ENCODE measurements around the gene ACER1. TPM values are rescaled to one million over a fixed set of nuclear protein-coding genes. Genes with fewer than 3 reads are reported as not detected.
A peak's percentile ranks its signal among the peaks of the same experiment; 100 is the strongest.
"Not testable (repeated sequence)": the region's sequence is repeated elsewhere in the genome, so short reads cannot be mapped to it uniquely, and the experiment has no call there.

The ACER1 gene
- total and polyA plus RNA-seq, 8 donors: 0.15 to 0.30 TPM; not detected in 6

DNA sequence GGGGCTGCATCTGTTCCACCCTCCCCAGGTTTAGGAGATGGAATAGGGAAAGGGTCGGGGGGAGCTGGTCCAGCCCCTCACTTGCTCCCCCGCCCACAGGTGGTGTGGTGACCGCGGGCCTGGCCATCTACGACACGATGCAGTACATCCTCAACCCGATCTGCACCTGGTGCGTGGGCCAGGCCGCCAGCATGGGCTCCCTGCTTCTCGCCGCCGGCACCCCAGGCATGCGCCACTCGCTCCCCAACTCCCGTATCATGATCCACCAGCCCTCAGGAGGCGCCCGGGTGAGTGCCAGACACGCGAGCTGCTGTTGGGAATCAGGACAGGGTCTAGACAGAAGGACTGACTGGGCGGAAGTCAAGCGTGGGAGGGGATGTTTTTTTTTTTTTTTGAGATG lies 30.9 kb upstream of the ACER1 start:
- H3K36me3 ChIP-seq: peaks cover 0 to 61% of the 10 kb centered on the region in 2 donors
- no peak for DNase-seq
- H3K4me3 ChIP-seq: no peak overlapping the region
- peaks cover 10 to 21% of the 10 kb centered on the region in 2 donors for H3K4me1 ChIP-seq
- TF ChIP-seq, protein P1, sequence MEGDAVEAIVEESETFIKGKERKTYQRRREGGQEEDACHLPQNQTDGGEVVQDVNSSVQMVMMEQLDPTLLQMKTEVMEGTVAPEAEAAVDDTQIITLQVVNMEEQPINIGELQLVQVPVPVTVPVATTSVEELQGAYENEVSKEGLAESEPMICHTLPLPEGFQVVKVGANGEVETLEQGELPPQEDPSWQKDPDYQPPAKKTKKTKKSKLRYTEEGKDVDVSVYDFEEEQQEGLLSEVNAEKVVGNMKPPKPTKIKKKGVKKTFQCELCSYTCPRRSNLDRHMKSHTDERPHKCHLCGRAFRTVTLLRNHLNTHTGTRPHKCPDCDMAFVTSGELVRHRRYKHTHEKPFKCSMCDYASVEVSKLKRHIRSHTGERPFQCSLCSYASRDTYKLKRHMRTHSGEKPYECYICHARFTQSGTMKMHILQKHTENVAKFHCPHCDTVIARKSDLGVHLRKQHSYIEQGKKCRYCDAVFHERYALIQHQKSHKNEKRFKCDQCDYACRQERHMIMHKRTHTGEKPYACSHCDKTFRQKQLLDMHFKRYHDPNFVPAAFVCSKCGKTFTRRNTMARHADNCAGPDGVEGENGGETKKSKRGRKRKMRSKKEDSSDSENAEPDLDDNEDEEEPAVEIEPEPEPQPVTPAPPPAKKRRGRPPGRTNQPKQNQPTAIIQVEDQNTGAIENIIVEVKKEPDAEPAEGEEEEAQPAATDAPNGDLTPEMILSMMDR (IDR thresholded peaks at IDR 0.05): no peak
- H3K27ac ChIP-seq: no peak overlapping the region
- no peaks in the 10 kb centered on the region for H3K9me3 ChIP-seq
- no peak for ATAC-seq
- intact Hi-C loops (cut with DNase I): no loop called here
- H3K27me3 ChIP-seq: no peaks in the 10 kb centered on the region

DNA sequence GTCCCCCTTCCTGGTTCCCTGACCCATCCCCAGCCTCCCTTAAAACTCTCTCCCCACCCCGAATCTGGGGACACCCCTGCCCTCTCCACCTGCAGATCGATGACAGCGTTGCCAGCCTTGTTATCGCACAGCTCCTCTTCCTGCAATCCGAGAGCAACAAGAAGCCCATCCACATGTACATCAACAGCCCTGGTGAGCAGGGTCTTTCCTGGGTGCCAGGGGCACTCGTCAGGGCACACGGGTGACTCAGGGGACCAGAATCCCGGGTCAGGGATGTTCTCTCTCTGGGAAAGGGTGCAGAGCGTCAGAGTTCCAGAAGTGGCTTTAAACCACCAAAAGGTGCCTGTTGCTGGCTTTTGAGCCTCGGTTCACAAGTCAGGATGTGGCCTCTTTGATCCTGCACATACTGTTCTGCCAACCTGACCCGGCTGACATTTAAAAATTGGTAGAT lies 29.0 kb upstream of the ACER1 start:
- Histone ChIP-seq H3K9me3 (no peaks in the 10 kb centered on the region), H3K4me1 (peaks cover 10 to 21% of the 10 kb centered on the region in 2 donors), H3K4me3 (peak overlapping the region; percentile 88 to 92), H3K27me3 (no peaks in the 10 kb centered on the region), H3K27ac (peak overlapping the region; percentile 80 to 86), H3K36me3 (peaks cover 0 to 41% of the 10 kb centered on the region in 2 donors)
- no peak for ATAC-seq
- intact Hi-C loops (cut with DNase I): no loop called here
- TF ChIP-seq, protein P1 (IDR thresholded peaks at IDR 0.05): no peak
- DNase-seq: no peak

DNA sequence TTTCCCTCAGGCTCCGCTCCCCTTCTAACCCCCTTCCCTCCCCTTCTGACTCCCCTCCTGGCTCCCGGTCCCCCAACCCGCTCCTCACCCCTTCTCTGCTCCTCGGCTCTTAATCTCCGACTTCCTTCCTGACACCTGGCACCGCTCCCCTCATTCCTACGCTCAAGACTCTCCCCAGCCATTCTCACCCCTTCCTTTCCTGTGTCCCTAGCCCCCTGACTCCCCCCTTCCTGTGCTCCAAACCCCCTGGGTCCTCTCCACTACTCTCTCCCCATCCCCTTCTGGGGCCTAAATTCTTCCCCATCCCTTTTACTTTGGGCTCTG lies 28.6 kb upstream of the ACER1 start:
- peak; percentile 28 for ATAC-seq
- Histone ChIP-seq H3K9me3 (no peaks in the 10 kb centered on the region), H3K36me3 (peaks cover 0 to 38% of the 10 kb centered on the region in 2 donors), H3K4me1 (peaks cover 10 to 21% of the 10 kb centered on the region in 2 donors), H3K27me3 (no peaks in the 10 kb centered on the region), H3K4me3 (peak overlapping the region; percentile 88 to 92), H3K27ac (peak overlapping the region; percentile 80 to 86)
- intact Hi-C loops (cut with DNase I): no loop called here
- DNase-seq: peak in 1 of 4 donors; percentile 35
- TF ChIP-seq, protein P1 (IDR thresholded peaks at IDR 0.05): no peak

DNA sequence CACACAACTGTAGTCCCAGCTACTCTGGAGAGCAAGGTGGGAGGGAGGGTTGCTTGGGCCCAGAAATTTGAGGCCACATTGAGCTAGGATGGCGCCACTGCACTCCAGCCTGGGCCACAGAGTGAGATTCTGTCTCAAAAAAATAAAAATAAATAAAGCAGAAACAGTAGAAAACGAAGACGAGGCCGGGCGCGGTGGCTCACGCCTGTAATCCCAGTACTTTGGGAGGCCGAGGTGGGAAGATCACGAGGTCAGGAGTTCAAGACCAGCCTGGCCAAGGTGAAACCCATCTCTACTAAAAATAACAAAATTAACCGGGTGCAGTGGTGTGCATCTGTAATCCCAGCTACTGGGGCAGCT lies 27.4 kb upstream of the ACER1 start:
- DNase-seq; ATAC-seq; H3K9me3 ChIP-seq; H3K27me3 ChIP-seq; intact Hi-C loops (cut with DNase I): not testable (repeated sequence)
- Histone ChIP-seq H3K36me3 (peaks cover 0 to 26% of the 10 kb centered on the region in 2 donors), H3K4me1 (peaks cover 10 to 21% of the 10 kb centered on the region in 2 donors), H3K27ac (peak overlapping the region; percentile 23 to 86), H3K4me3 (peak overlapping the region; percentile 88 to 92)

DNA sequence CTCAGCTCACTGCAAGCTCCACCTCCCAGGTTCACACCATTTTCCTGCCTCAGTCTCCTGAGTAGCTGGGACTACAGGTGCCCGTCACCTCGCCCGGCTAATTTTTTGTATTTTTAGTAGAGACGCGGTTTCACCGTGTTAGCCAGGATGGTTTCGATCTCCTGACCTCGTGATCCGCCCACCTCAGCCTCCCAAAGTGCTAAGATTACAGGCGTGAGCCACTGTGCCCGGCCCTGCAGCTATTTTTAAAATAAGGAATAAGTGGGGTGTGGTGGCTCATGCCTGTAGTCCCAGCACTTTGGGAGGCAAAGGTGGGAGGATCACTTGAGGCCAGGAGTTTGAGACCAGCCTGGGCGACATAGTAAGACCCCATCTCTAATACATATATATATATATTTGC lies 27.0 kb upstream of the ACER1 start:
- DNase-seq; intact Hi-C loops (cut with DNase I); ATAC-seq; H3K27me3 ChIP-seq; H3K9me3 ChIP-seq; H3K27ac ChIP-seq; H3K4me3 ChIP-seq: not testable (repeated sequence)
- Histone ChIP-seq H3K36me3 (peaks cover 0 to 22% of the 10 kb centered on the region in 2 donors), H3K4me1 (peaks cover 10 to 21% of the 10 kb centered on the region in 2 donors)

DNA sequence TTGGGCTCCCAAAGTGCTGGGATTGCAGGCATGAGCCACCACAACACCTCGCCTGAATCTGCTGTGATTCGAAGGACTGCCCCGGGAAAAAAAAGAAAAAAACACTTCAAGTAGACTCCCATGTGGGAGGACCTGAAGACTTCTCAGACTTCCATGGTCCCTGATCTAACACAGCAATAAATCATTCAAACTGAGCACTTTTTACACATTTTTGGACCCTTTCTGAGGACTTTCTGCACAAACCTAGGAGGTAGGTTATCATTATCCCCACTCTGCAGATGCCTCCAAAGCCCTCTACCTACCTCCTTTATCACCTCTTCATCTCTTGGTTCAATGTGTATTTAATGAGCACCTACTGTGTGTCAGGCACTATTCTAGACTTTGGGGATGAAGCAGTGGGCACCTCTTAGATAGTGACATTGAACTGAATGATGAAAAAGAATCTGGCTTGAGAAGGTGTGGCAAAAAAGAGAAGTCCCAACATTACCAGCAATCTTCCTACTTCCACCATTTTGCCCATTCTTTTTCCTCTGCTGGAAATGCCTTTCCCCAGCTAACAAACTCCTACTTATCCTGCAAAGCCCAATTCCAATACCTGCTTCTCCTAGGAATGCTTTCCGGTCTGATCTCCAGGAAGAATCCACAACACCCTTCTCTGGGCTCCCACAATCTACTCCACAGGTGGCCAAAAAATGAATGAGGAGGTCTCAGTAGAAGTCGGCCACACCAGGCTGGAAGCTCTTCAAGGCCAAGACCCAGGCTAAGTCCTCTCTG lies 26.3 kb upstream of the ACER1 start:
- intact Hi-C loops (cut with DNase I): no loop called here
- ATAC-seq: no peak

More for the DNA sequence above, 26.3 kb upstream of the ACER1 start:
- no peak overlapping the region for H3K4me3 ChIP-seq
- H3K9me3 ChIP-seq: no peaks in the 10 kb centered on the region
- TF ChIP-seq, protein P1 (IDR thresholded peaks at IDR 0.05): no peak
- DNase-seq: no peak
- peaks cover 10 to 19% of the 10 kb centered on the region in 2 donors for H3K4me1 ChIP-seq
- H3K27ac ChIP-seq: no peak overlapping the region
- H3K27me3 ChIP-seq: no peaks in the 10 kb centered on the region
- H3K36me3 ChIP-seq: peaks cover 0 to 15% of the 10 kb centered on the region in 2 donors

Data from left lung (tissue), 10 donors.